ENCODE results near the gene GAS2L3. TPM values are rescaled to one million over a fixed set of nuclear protein-coding genes. Genes with fewer than 3 reads are reported as not detected.

GAS2L3 gene
- total and polyA plus RNA-seq, 2 of the 13 experiments (the other 11 are each of a cell fraction or from before 2014, with no cell fraction given): 7.0 to 20.8 TPM

GRCh38 chr12:100573292-100574186 is at the start of gene GAS2L3 (continued):
- TF ChIP-seq ZNF704 (CRISPR knock-in tag; IDR thresholded peaks at IDR 0.05; ENCODE audit: borderline replicate concordance): peak; percentile 76
- TF ChIP-seq ZNF136 (CRISPR knock-in tag; IDR thresholded peaks at IDR 0.05; ENCODE audit: low read depth): peak; percentile 83; the same call in 1 of the 2 replicates
- TF ChIP-seq CCDC6 (CRISPR knock-in tag; IDR thresholded peaks at IDR 0.05): peak; percentile 67; the same call in 1 of the 2 replicates
- TF ChIP-seq ZNF564 (CRISPR knock-in tag; IDR thresholded peaks at IDR 0.05): peak; percentile 37; the same call in 1 of the 2 replicates
- TF ChIP-seq MEIS1 (CRISPR knock-in tag; IDR thresholded peaks at IDR 0.05; ENCODE audit: borderline replicate concordance): peak; percentile 94
- TF ChIP-seq ZFP1 (CRISPR knock-in tag; IDR thresholded peaks at IDR 0.05): no peak
- TF ChIP-seq ZNF687 (CRISPR knock-in tag; IDR thresholded peaks at IDR 0.05): peak; percentile 98
- peak; percentile 48; the same call in 1 of the 2 replicates for TF ChIP-seq ZNF280B (CRISPR knock-in tag; IDR thresholded peaks at IDR 0.05; ENCODE audit: borderline replicate concordance)
- no peak; the same call in 1 of the 2 replicates for TF ChIP-seq HES4 (CRISPR knock-in tag; IDR thresholded peaks at IDR 0.05; ENCODE audit: borderline replicate concordance)
- peak; percentile 40 for TF ChIP-seq ZFP90 (CRISPR knock-in tag; IDR thresholded peaks at IDR 0.05; ENCODE audit: borderline replicate concordance)
- TF ChIP-seq MTERF4 (CRISPR knock-in tag; IDR thresholded peaks at IDR 0.05): peak; percentile 88; the same call in 1 of the 2 replicates
- TF ChIP-seq ATAD3A (CRISPR knock-in tag; IDR thresholded peaks at IDR 0.05): no peak
- TF ChIP-seq ZC3H13 (CRISPR knock-in tag; IDR thresholded peaks at IDR 0.05): 0 out of 2 replicates have a peak, but pooled peaks have one; percentile 37
- TF ChIP-seq NBN (conservative IDR thresholded peaks at IDR 0.05): no peak
- TF ChIP-seq HOXA7 (CRISPR knock-in tag; IDR thresholded peaks at IDR 0.05): 0 out of 2 replicates have a peak, but pooled peaks have one; percentile 14
- peak; percentile 58 for TF ChIP-seq UBTF (CRISPR knock-in tag; IDR thresholded peaks at IDR 0.05)
